Cardiac muscle cell (in vitro differentiated cells and primary cell): Measurements from ENCODE around the gene RFX2. TPM values are rescaled to one million over a fixed set of nuclear protein-coding genes. Genes with fewer than 3 reads are reported as not detected.
"Not testable (repeated sequence)": the region's sequence is repeated elsewhere in the genome, so short reads cannot be mapped to it uniquely, and the experiment has no call there.

Experiments used
- DNase-seq, 2 donors: peaks; one replicate each; pipeline versions ENCODE4 v3.0.0 to v3.0.0-alpha.2; 2010 to 2017; ENCODE audit warnings: low read depth in 1 of 2, low spot score in 1 of 2
- H3K27ac ChIP-seq: fragments of 200-600 bp; sonication (generic); 2 replicates; pipeline ENCODE4 v1.5.1; 2016
- H3K27me3 ChIP-seq: fragments of 200-600 bp; sonication (generic); 2 replicates; pipeline ENCODE4 v1.6.0; 2016; ENCODE audit warnings: control low read depth
- H3K36me3 ChIP-seq: fragments of 200-600 bp; sonication (generic); 2 replicates; pipeline ENCODE4 v1.5.1; 2016; ENCODE audit warnings: control low read depth
- H3K4me1 ChIP-seq: fragments of 200-600 bp; sonication (generic); 2 replicates; pipeline ENCODE4 v1.8.1; 2017; ENCODE audit warnings: low read depth, mild to moderate bottlenecking, mixed run types
- H3K4me3 ChIP-seq: fragments of 200-600 bp; sonication (generic); 2 replicates; pipeline ENCODE4 v1.5.1; 2016; ENCODE audit warnings: mild to moderate bottlenecking
- H3K9me3 ChIP-seq: fragments of 200-600 bp; sonication (generic); 2 replicates; pipeline ENCODE4 v1.5.1; 2017; ENCODE audit warnings: low read depth, mild to moderate bottlenecking, control low read depth
- polyA plus RNA-seq: library from polyadenylated mRNA; unstranded; fragments of >200 nt; fragmentation: Nextera tagmentation; extraction: Ambion mirVana; gene quantifications from 2 replicates; pipeline ENCODE4 v1.2.1, GENCODE V29; 2016
- total RNA-seq: library from RNA; depleted of rRNA; stranded (reverse); fragments of >200 nt; gene quantifications from 2 replicates; pipeline ENCODE4 v1.2.3, GENCODE V29; 2016
- TF ChIP-seq, protein P1 (sequence below): IDR thresholded peaks from 2 replicates; pipeline ENCODE4 v1.5.1; 2012; ENCODE audit warnings: low read depth, mild to moderate bottlenecking, low read length

RFX2 gene
- total and polyA plus RNA-seq, 2 experiments from 2014 or later, result 3.0 to 3.9 TPM

DNA sequence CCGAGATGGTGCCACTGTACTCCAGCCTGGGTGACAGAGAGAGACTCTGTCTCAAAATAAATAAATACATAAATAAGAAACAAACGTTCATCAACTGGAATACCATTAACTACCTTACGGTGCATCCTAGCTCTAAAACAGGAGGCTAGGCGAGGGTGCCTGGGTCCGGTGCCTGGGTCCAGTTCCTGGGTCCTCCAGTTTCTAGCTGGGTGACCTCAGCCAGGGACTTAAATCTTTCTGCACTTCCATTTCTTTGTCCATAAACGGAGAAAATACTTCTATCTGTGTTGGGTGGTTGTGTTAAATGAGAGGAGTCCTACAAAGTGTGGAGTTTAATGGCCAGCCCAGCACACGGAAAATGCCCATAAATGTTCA lies 34.0 kb downstream of the RFX2 start:
- no peaks in the 10 kb centered on the region for H3K36me3 ChIP-seq
- no peak overlapping the region for H3K27ac ChIP-seq
- TF ChIP-seq, protein P1, sequence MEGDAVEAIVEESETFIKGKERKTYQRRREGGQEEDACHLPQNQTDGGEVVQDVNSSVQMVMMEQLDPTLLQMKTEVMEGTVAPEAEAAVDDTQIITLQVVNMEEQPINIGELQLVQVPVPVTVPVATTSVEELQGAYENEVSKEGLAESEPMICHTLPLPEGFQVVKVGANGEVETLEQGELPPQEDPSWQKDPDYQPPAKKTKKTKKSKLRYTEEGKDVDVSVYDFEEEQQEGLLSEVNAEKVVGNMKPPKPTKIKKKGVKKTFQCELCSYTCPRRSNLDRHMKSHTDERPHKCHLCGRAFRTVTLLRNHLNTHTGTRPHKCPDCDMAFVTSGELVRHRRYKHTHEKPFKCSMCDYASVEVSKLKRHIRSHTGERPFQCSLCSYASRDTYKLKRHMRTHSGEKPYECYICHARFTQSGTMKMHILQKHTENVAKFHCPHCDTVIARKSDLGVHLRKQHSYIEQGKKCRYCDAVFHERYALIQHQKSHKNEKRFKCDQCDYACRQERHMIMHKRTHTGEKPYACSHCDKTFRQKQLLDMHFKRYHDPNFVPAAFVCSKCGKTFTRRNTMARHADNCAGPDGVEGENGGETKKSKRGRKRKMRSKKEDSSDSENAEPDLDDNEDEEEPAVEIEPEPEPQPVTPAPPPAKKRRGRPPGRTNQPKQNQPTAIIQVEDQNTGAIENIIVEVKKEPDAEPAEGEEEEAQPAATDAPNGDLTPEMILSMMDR, result no peak
- no peaks in the 10 kb centered on the region for H3K9me3 ChIP-seq
- no peak for DNase-seq
- no peaks in the 10 kb centered on the region for H3K4me1 ChIP-seq
- no peaks in the 10 kb centered on the region for H3K27me3 ChIP-seq
- no peak overlapping the region for H3K4me3 ChIP-seq

DNA sequence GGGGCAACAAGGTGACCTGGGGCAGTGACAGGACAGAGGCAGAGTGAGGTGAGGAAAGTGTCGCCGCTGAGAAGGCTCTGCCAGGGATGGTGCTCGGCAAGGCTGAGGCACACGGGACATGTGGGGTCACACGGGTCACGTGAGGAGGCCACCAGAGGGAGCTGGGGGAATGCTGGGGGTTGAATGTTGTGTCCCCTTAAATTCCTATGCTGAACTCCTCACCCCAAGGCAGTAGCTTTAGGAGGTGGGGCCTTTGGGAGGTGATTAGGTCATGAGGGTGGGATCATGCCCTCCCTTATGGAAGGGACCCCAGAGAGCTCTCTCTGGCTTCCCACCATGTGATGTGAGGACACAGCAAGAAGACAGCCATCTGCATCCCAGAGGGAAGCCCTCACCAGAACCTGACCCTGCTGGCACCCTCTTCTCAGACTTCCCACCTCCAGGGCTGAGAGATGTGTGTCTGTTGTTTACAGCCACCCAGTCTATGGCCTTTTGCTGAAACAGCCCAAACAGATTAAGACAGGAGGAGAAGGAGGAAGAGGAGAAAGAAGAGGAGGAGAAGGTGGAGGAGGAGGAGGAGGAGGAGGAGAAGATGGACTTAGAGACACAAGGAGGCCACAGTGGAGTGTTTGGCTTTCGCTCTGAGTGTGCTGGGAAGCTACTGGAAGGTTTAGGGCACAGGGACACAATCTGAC lies 35.4 kb downstream of the RFX2 start:
- Histone ChIP-seq H3K27me3 (no peaks in the 10 kb centered on the region), H3K27ac (no peak overlapping the region), H3K4me1 (no peaks in the 10 kb centered on the region), H3K4me3 (no peak overlapping the region), H3K36me3 (no peaks in the 10 kb centered on the region), H3K9me3 (no peaks in the 10 kb centered on the region)
- TF ChIP-seq, protein P1, result no peak
- DNase-seq, result no peak

DNA sequence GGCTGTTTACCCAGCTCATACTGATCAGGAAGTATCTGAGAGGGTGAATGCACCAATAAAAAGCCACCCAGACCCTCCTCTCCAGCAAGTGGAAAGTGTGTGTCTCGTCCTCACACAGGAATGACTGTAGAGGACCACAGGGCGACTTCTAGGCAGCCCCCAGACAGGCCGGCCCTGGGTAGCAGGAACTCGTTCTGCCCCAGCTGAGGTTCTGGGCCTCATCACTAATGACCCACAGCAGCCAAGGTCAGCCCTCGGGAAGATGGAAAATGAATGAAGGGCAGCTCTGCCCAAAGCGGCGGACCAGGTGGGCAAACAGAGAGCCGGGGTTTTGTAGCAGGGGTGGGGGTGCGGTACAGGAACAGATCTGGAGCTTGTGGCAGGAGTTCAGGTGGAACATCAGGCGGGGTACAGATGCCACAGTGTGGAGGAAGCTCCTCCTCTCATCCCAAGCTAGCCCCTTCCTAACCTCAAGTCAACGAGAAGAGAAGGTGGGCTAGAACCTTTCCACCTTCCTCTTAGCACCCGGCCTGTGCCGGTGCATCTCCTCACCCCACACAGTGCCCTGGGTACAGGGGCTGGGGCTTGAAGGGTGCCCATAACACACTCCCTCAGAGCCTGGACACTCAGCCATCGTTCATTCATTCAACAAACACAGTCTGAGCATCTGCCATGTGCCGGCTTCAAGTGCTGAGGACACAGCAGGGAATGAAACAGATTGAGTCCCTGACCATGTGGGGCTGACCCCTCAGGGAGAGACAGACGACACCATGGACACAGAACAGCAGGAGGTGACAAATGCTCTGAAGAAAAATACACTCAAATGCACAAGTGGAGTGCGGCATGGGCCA lies 36.2 kb downstream of the RFX2 start:
- TF ChIP-seq, protein P1, result no peak
- DNase-seq, result no peak
- Histone ChIP-seq H3K4me3 (no peak overlapping the region), H3K9me3 (no peaks in the 10 kb centered on the region), H3K4me1 (no peaks in the 10 kb centered on the region), H3K36me3 (no peaks in the 10 kb centered on the region), H3K27me3 (no peaks in the 10 kb centered on the region), H3K27ac (no peak overlapping the region)

GRCh38 chr19:6073233-6073632 lies 37.1 kb downstream of the RFX2 start:
- not testable (repeated sequence) for H3K27ac ChIP-seq, H3K9me3 ChIP-seq, H3K4me1 ChIP-seq, H3K27me3 ChIP-seq, DNase-seq, H3K4me3 ChIP-seq, H3K36me3 ChIP-seq

- DNase-seq, result no peak
- TF ChIP-seq, protein P1, result no peak
- H3K27ac ChIP-seq, result no peak overlapping the region
- no peaks in the 10 kb centered on the region for H3K36me3 ChIP-seq
- H3K9me3 ChIP-seq, result no peaks in the 10 kb centered on the region
- H3K4me3 ChIP-seq, result no peak overlapping the region
- no peaks in the 10 kb centered on the region for H3K27me3 ChIP-seq
- H3K4me1 ChIP-seq, result no peaks in the 10 kb centered on the region
Observed at GRCh38 chr19:6071875-6072274, 38.4 kb downstream of the RFX2 start.
